ENCODE measurements around the gene HECA.

Gene HECA

DNA sequence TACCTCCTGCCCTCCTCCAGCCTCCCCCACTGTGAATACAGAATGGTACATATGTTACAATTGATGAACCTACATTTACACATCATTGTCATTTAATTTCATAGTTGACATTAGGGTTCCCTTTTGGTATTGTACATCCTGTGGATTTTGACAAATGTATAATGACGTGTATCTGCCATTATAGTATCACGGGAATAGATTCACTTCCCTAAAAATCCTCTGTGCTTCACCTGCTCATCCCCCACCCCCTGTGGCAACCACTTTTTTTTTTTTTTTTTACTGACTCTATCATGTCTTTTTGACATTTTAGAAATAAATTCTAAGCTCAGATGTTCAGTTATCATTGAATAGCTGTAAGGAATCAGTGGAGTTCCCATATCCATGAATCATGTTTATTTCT, 30.4 kb downstream of the HECA start:
- no peak overlapping the region for H3K14ac ChIP-seq (ENCODE audit: low read length)
- WGBS, 2 donors (ENCODE audit: extremely low coverage in 2 of 2, insufficient read length in 2 of 2, insufficient replicate concordance in 1 of 2) = no CpG with 5 or more reads among the region's 2 CpGs

DNA sequence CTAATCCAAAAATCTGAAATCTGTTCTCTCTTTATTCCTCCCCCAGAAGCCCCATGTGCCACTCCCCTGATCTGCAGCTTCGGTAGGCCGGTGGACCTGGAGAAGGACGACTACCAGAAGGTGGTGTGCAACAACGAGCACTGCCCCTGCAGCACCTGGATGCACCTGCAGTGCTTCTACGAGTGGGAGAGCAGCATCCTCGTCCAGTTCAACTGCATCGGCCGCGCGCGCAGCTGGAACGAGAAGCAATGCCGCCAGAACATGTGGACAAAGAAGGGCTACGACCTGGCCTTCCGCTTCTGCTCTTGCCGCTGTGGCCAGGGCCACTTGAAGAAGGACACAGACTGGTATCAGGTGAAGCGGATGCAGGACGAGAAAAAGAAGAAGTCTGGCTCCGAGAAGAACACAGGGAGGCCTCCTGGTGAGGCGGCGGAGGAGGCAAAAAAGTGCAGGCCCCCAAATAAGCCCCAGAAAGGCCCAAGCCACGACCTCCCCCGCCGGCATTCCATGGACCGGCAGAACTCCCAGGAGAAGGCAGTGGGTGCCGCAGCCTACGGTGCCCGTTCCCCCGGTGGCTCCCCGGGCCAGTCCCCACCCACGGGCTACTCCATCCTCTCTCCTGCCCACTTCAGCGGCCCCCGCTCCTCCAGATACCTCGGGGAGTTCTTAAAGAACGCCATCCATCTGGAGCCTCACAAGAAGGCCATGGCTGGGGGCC, 31.5 kb downstream of the HECA start:
- H3K4me1 ChIP-seq (ENCODE audit: control insufficient read depth in 2 of 2, insufficient read depth in 1 of 2, low read depth in 1 of 2, low read length in 2 of 2) = no peaks in the 10 kb centered on the region
- no peak overlapping the region for H2BK5ac ChIP-seq (ENCODE audit: low read length)
- H3K79me1 ChIP-seq (ENCODE audit: low read depth, low read length) = no peaks in the 10 kb centered on the region
- H3K4ac ChIP-seq (ENCODE audit: low read length) = no peak overlapping the region
- H3K4me3 ChIP-seq (ENCODE audit: low read length in 2 of 2) = peak overlapping the region in 1 of 2 donors; percentile 19
- no peak overlapping the region for H2BK15ac ChIP-seq (ENCODE audit: low read length)
- peak overlapping the region; percentile 32 for H3K23ac ChIP-seq (ENCODE audit: low read depth, low read length, poor library complexity)
- peak overlapping the region; percentile 41 for H3K14ac ChIP-seq (ENCODE audit: low read length)
- no peak overlapping the region for H3K9ac ChIP-seq (ENCODE audit: low read depth, low read length, poor library complexity)
- peaks cover 7 to 16% of the 10 kb centered on the region in 2 donors for H3K36me3 ChIP-seq (replicated peaks in 1 of 2; ENCODE audit: control insufficient read depth in 2 of 2, insufficient read depth in 2 of 2, low read length in 2 of 2)
- peak overlapping the region; percentile 46 for H4K91ac ChIP-seq (ENCODE audit: low read depth, low read length, poor library complexity)
- DNase-seq (ENCODE audit: low spot score) = no peak
- no peak overlapping the region for H3K18ac ChIP-seq (ENCODE audit: low read length)
- no peaks in the 10 kb centered on the region for H3K27me3 ChIP-seq (ENCODE audit: control insufficient read depth in 3 of 3, insufficient read depth in 3 of 3, low read depth in 1 of 3, low read length in 3 of 3)
- H2AFZ ChIP-seq (ENCODE audit: low read length) = no peak overlapping the region
- no peak overlapping the region for H2BK120ac ChIP-seq (ENCODE audit: low read depth, low read length)
- no peak overlapping the region for H2AK5ac ChIP-seq (ENCODE audit: low read depth, low read length)
- H2BK12ac ChIP-seq (ENCODE audit: low read length) = no peak overlapping the region
- peaks cover 0 to 1% of the 10 kb centered on the region in 2 donors for H3K9me3 ChIP-seq (replicated peaks in 1 of 2; ENCODE audit: control insufficient read depth in 2 of 2, insufficient read depth in 1 of 2, low read depth in 1 of 2, low read length in 2 of 2)
- no peak overlapping the region for H3K27ac ChIP-seq (replicated peaks; ENCODE audit: low read length)
- H4K8ac ChIP-seq (ENCODE audit: low read depth, low read length) = no peak overlapping the region
- WGBS, 2 donors (ENCODE audit: extremely low coverage in 2 of 2, insufficient read length in 2 of 2, insufficient replicate concordance in 1 of 2) = no CpG with 5 or more reads among the region's 35 CpGs
- no peak overlapping the region for H3K4me2 ChIP-seq (ENCODE audit: insufficient read depth, low read length, poor library complexity, severe bottlenecking)

More for the DNA sequence above, 30.4 kb downstream of the HECA start:
- H2AK5ac ChIP-seq (ENCODE audit: low read depth, low read length) = no peak overlapping the region
- H4K91ac ChIP-seq (ENCODE audit: low read depth, low read length, poor library complexity) = no peak overlapping the region
- H3K4me1 ChIP-seq (ENCODE audit: control insufficient read depth in 2 of 2, insufficient read depth in 1 of 2, low read depth in 1 of 2, low read length in 2 of 2) = peaks cover 0 to 2% of the 10 kb centered on the region in 2 donors
- H4K8ac ChIP-seq (ENCODE audit: low read depth, low read length) = no peak overlapping the region
- no peak overlapping the region for H3K4me2 ChIP-seq (ENCODE audit: insufficient read depth, low read length, poor library complexity, severe bottlenecking)
- no peak overlapping the region for H2BK12ac ChIP-seq (ENCODE audit: low read length)
- H2BK5ac ChIP-seq (ENCODE audit: low read length) = no peak overlapping the region
- H2AFZ ChIP-seq (ENCODE audit: low read length) = no peak overlapping the region
- no peak overlapping the region for H3K4me3 ChIP-seq (ENCODE audit: low read length in 2 of 2)
- H2BK120ac ChIP-seq (ENCODE audit: low read depth, low read length) = no peak overlapping the region
- no peak overlapping the region for H3K4ac ChIP-seq (ENCODE audit: low read length)
- H3K27ac ChIP-seq (replicated peaks; ENCODE audit: low read length) = no peak overlapping the region
- H2BK15ac ChIP-seq (ENCODE audit: low read length) = no peak overlapping the region
- H3K18ac ChIP-seq (ENCODE audit: low read length) = no peak overlapping the region
- H3K23ac ChIP-seq (ENCODE audit: low read depth, low read length, poor library complexity) = no peak overlapping the region
- H3K27me3 ChIP-seq (ENCODE audit: control insufficient read depth in 3 of 3, insufficient read depth in 3 of 3, low read depth in 1 of 3, low read length in 3 of 3) = peaks cover 0 to 2% (median 0%) of the 10 kb centered on the region in 3 experiments
- peaks cover 0 to 1% of the 10 kb centered on the region in 2 donors for H3K9me3 ChIP-seq (replicated peaks in 1 of 2; ENCODE audit: control insufficient read depth in 2 of 2, insufficient read depth in 1 of 2, low read depth in 1 of 2, low read length in 2 of 2)
- H3K9ac ChIP-seq (ENCODE audit: low read depth, low read length, poor library complexity) = no peak overlapping the region
- H3K36me3 ChIP-seq (replicated peaks in 1 of 2; ENCODE audit: control insufficient read depth in 2 of 2, insufficient read depth in 2 of 2, low read length in 2 of 2) = peaks cover 7 to 14% of the 10 kb centered on the region in 2 donors
- H3K79me1 ChIP-seq (ENCODE audit: low read depth, low read length) = no peaks in the 10 kb centered on the region
- DNase-seq (ENCODE audit: low spot score) = no peak

DNA sequence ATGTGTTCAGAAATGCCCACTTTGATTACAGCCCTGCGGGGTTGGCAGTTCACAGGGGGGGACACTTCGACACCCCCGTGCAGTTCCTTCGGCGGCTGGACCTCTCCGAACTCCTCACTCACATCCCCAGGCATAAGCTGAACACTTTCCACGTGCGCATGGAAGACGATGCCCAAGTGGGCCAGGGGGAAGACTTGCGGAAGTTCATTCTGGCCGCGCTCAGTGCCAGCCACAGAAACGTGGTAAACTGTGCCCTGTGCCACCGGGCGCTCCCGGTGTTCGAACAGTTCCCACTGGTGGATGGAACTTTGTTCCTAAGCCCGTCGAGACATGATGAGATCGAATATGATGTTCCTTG, 32.1 kb downstream of the HECA start:
- no peak overlapping the region for H3K4me2 ChIP-seq (ENCODE audit: insufficient read depth, low read length, poor library complexity, severe bottlenecking)
- no peaks in the 10 kb centered on the region for H3K79me1 ChIP-seq (ENCODE audit: low read depth, low read length)
- H2BK120ac ChIP-seq (ENCODE audit: low read depth, low read length) = no peak overlapping the region
- H3K23ac ChIP-seq (ENCODE audit: low read depth, low read length, poor library complexity) = no peak overlapping the region
- H2BK5ac ChIP-seq (ENCODE audit: low read length) = no peak overlapping the region
- no peak overlapping the region for H2BK12ac ChIP-seq (ENCODE audit: low read length)
- no peak overlapping the region for H3K14ac ChIP-seq (ENCODE audit: low read length)
- H3K27me3 ChIP-seq (ENCODE audit: control insufficient read depth in 3 of 3, insufficient read depth in 3 of 3, low read depth in 1 of 3, low read length in 3 of 3) = no peaks in the 10 kb centered on the region
- H3K4ac ChIP-seq (ENCODE audit: low read length) = no peak overlapping the region
- H3K4me1 ChIP-seq (ENCODE audit: control insufficient read depth in 2 of 2, insufficient read depth in 1 of 2, low read depth in 1 of 2, low read length in 2 of 2) = no peaks in the 10 kb centered on the region
- peaks cover 7 to 16% of the 10 kb centered on the region in 2 donors for H3K36me3 ChIP-seq (replicated peaks in 1 of 2; ENCODE audit: control insufficient read depth in 2 of 2, insufficient read depth in 2 of 2, low read length in 2 of 2)
- peaks cover 0 to 1% of the 10 kb centered on the region in 2 donors for H3K9me3 ChIP-seq (replicated peaks in 1 of 2; ENCODE audit: control insufficient read depth in 2 of 2, insufficient read depth in 1 of 2, low read depth in 1 of 2, low read length in 2 of 2)
- H3K9ac ChIP-seq (ENCODE audit: low read depth, low read length, poor library complexity) = no peak overlapping the region
- no peak for DNase-seq (ENCODE audit: low spot score)
- H3K27ac ChIP-seq (replicated peaks; ENCODE audit: low read length) = no peak overlapping the region
- H2AFZ ChIP-seq (ENCODE audit: low read length) = no peak overlapping the region
- no peak overlapping the region for H3K18ac ChIP-seq (ENCODE audit: low read length)
- H4K91ac ChIP-seq (ENCODE audit: low read depth, low read length, poor library complexity) = no peak overlapping the region
- H4K8ac ChIP-seq (ENCODE audit: low read depth, low read length) = no peak overlapping the region
- no CpG with 5 or more reads among the region's 20 CpGs for WGBS, 2 donors (ENCODE audit: extremely low coverage in 2 of 2, insufficient read length in 2 of 2, insufficient replicate concordance in 1 of 2)
- H2BK15ac ChIP-seq (ENCODE audit: low read length) = no peak overlapping the region
- no peak overlapping the region for H2AK5ac ChIP-seq (ENCODE audit: low read depth, low read length)
- no peak overlapping the region for H3K4me3 ChIP-seq (ENCODE audit: low read length in 2 of 2)

DNA sequence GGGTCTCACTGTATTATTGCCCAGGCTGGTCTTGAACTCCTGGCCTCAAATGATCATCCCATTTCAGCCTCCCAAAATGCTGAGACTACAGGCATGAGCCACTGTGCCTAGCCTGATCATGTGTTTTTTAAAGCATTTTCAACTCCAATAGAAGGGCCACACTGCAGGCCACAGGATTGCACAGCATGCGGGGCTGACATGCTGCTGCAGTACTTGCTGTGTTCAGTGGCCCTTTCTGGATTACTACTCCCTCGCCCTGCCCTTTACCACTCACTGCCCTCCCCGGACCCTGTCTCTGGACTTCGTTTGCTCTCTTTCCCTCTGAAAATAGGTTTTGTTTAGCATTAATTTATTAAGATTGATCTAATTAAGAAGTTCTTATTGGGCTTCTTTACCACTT, 37.3 kb downstream of the HECA start:
- H3K9ac ChIP-seq (ENCODE audit: low read depth, low read length, poor library complexity) = no peak overlapping the region
- no peak overlapping the region for H4K91ac ChIP-seq (ENCODE audit: low read depth, low read length, poor library complexity)
- H2BK12ac ChIP-seq (ENCODE audit: low read length) = no peak overlapping the region
- H3K9me3 ChIP-seq (replicated peaks in 1 of 2; ENCODE audit: control insufficient read depth in 2 of 2, insufficient read depth in 1 of 2, low read depth in 1 of 2, low read length in 2 of 2) = no peaks in the 10 kb centered on the region
- no peaks in the 10 kb centered on the region for H3K79me1 ChIP-seq (ENCODE audit: low read depth, low read length)
- no peak overlapping the region for H2BK5ac ChIP-seq (ENCODE audit: low read length)
- H2BK120ac ChIP-seq (ENCODE audit: low read depth, low read length) = no peak overlapping the region
- no peak overlapping the region for H3K4me2 ChIP-seq (ENCODE audit: insufficient read depth, low read length, poor library complexity, severe bottlenecking)
- H3K4me1 ChIP-seq (ENCODE audit: control insufficient read depth in 2 of 2, insufficient read depth in 1 of 2, low read depth in 1 of 2, low read length in 2 of 2) = peaks cover 0 to 2% of the 10 kb centered on the region in 2 donors
- no peak overlapping the region for H3K18ac ChIP-seq (ENCODE audit: low read length)
- no peak for DNase-seq (ENCODE audit: low spot score)
- H3K4ac ChIP-seq (ENCODE audit: low read length) = no peak overlapping the region
- H3K36me3 ChIP-seq (replicated peaks in 1 of 2; ENCODE audit: control insufficient read depth in 2 of 2, insufficient read depth in 2 of 2, low read length in 2 of 2) = peaks cover 4 to 15% of the 10 kb centered on the region in 2 donors
- no peak overlapping the region for H2AK5ac ChIP-seq (ENCODE audit: low read depth, low read length)
- no peak overlapping the region for H3K14ac ChIP-seq (ENCODE audit: low read length)
- H3K27me3 ChIP-seq (ENCODE audit: control insufficient read depth in 3 of 3, insufficient read depth in 3 of 3, low read depth in 1 of 3, low read length in 3 of 3) = peaks cover 0 to 2% (median 0%) of the 10 kb centered on the region in 3 experiments
- no peak overlapping the region for H3K23ac ChIP-seq (ENCODE audit: low read depth, low read length, poor library complexity)
- H2AFZ ChIP-seq (ENCODE audit: low read length) = no peak overlapping the region
- no peak overlapping the region for H3K27ac ChIP-seq (replicated peaks; ENCODE audit: low read length)
- H3K4me3 ChIP-seq (ENCODE audit: low read length in 2 of 2) = no peak overlapping the region
- WGBS, 2 donors (ENCODE audit: extremely low coverage in 2 of 2, insufficient read length in 2 of 2, insufficient replicate concordance in 1 of 2) = no CpG with 5 or more reads among the region's 4 CpGs
- no peak overlapping the region for H2BK15ac ChIP-seq (ENCODE audit: low read length)
- H4K8ac ChIP-seq (ENCODE audit: low read depth, low read length) = no peak overlapping the region

Measured in neuronal stem cell (in vitro differentiated cells).